CD4-positive, alpha-beta T cell treated with Interleukin-12 subunit alpha and Interleukin-12 subunit beta, for 1 hour (primary cell): Measurements from ENCODE around the gene TXNDC15.
A peak's percentile ranks its signal among the peaks of the same experiment; 100 is the strongest.
"Not testable (repeated sequence)": the region's sequence is repeated elsewhere in the genome, so short reads cannot be mapped to it uniquely, and the experiment has no call there.

Source experiments
- DNase-seq: peaks from one replicate; pipeline ENCODE4 v3.0.0-alpha.2; 2020

The TXNDC15 gene

GRCh38 chr5:134873987-134874830 lies at the start of gene TXNDC15:
TXNDC15 (plus strand) TSS chr5:134874371; CDS start chr5:134874428, 57 bp downstream.
- peak; percentile 84 for DNase-seq

- no peak for DNase-seq
These were observed 49.5 kb upstream of the TXNDC15 start for GRCh38 chr5:134824681-134825080.

- DNase-seq: no peak
These were observed 49.0 kb upstream of the TXNDC15 start for GRCh38 chr5:134825212-134825611.

GRCh38 chr5:134833340-134834032 lies 40.7 kb upstream of the TXNDC15 start:
- no peak for DNase-seq

- DNase-seq: no peak
These were observed 38.5 kb upstream of the TXNDC15 start for GRCh38 chr5:134835623-134836022.

GRCh38 chr5:134837530-134838181 lies 36.5 kb upstream of the TXNDC15 start:
- no peak for DNase-seq

- DNase-seq: not testable (repeated sequence)
These were observed 35.8 kb upstream of the TXNDC15 start for GRCh38 chr5:134838361-134838760.

GRCh38 chr5:134840811-134841210 lies 33.4 kb upstream of the TXNDC15 start:
- DNase-seq: no peak

- DNase-seq: no peak
These were observed 29.9 kb upstream of the TXNDC15 start for GRCh38 chr5:134844252-134844651.

- no peak for DNase-seq
These were observed 28.8 kb upstream of the TXNDC15 start for GRCh38 chr5:134845335-134845851.

GRCh38 chr5:134845852-134846640 lies 28.1 kb upstream of the TXNDC15 start, which contains the start of gene C5orf24:
C5orf24 (plus strand) TSS chr5:134845968; CDS start chr5:134854901, 8,933 bp downstream.
- DNase-seq: peak; percentile 93

GRCh38 chr5:134846641-134846960 lies 27.6 kb upstream of the TXNDC15 start:
- DNase-seq: no peak

- not testable (repeated sequence) for DNase-seq
These were observed 24.7 kb upstream of the TXNDC15 start for GRCh38 chr5:134849434-134849933.

GRCh38 chr5:134851307-134851923 lies 22.8 kb upstream of the TXNDC15 start:
- no peak for DNase-seq

GRCh38 chr5:134856465-134856864 lies 17.7 kb upstream of the TXNDC15 start:
- DNase-seq: not testable (repeated sequence)

GRCh38 chr5:134857401-134857800 lies 16.8 kb upstream of the TXNDC15 start:
- DNase-seq: no peak

GRCh38 chr5:134864707-134865106 lies 9.5 kb upstream of the TXNDC15 start:
- DNase-seq: no peak

- DNase-seq: peak; percentile 11
These were observed 677 bp upstream of the TXNDC15 start for GRCh38 chr5:134873494-134873893.

GRCh38 chr5:134874831-134875655 lies 872 bp downstream of the TXNDC15 start:
- DNase-seq: peak; percentile 29

- DNase-seq: no peak
These were observed 3.0 kb downstream of the TXNDC15 start for GRCh38 chr5:134877159-134877558.

- DNase-seq: no peak
These were observed 4.2 kb downstream of the TXNDC15 start for GRCh38 chr5:134878403-134878802.
